Parathyroid adenoma (tissue), 2 donors: ENCODE measurements around the gene F2RL2.

Source experiments
- H2AFZ ChIP-seq: fragments of 300-600 bp; sonication (generic); one replicate; pipeline ENCODE4 v1.7.0; 2017; ENCODE audit warnings: antibody characterized with exemption, mild to moderate bottlenecking
- H3K27ac ChIP-seq: fragments of 300-600 bp; sonication (generic); one replicate; pipeline ENCODE4 v1.7.0; 2017
- H3K27me3 ChIP-seq: fragments of 300-600 bp; sonication (generic); one replicate; pipeline ENCODE4 v1.7.0; 2017; ENCODE audit warnings: low read length; ENCODE audit not compliant: control insufficient read depth, insufficient read depth
- H3K36me3 ChIP-seq: fragments of 300-600 bp; sonication (generic); one replicate; pipeline ENCODE4 v1.7.0; 2017; ENCODE audit warnings: low read length; ENCODE audit not compliant: control insufficient read depth, insufficient read depth
- H3K4me1 ChIP-seq: fragments of 300-600 bp; sonication (generic); one replicate; pipeline ENCODE4 v1.7.0; 2017; ENCODE audit warnings: control low read depth
- H3K4me2 ChIP-seq: fragments of 300-600 bp; sonication (generic); one replicate; pipeline ENCODE4 v1.7.0; 2017; ENCODE audit warnings: low read length
- H3K4me3 ChIP-seq: fragments of 300-600 bp; sonication (generic); one replicate; pipeline ENCODE4 v1.7.0; 2017; ENCODE audit warnings: low read depth, low read length
- H3K79me2 ChIP-seq: fragments of 300-600 bp; sonication (generic); one replicate; pipeline ENCODE4 v1.7.0; 2017; ENCODE audit warnings: control low read depth
- H3K9ac ChIP-seq: fragments of 300-600 bp; sonication (generic); one replicate; pipeline ENCODE4 v1.7.0; 2017; ENCODE audit warnings: mild to moderate bottlenecking
- H3K9me3 ChIP-seq: fragments of 300-600 bp; sonication (generic); one replicate; pipeline ENCODE4 v1.7.0; 2017; ENCODE audit warnings: low read length; ENCODE audit not compliant: control insufficient read depth
- TF ChIP-seq, protein P1 (sequence below): fragments of 300-600 bp; sonication (generic); IDR thresholded peaks from one replicate; pipeline ENCODE4 v1.7.0; 2017; ENCODE audit warnings: antibody characterized with exemption, mild to moderate bottlenecking
- donor health status: primary hyperparathyroidism.

Gene F2RL2

DNA sequence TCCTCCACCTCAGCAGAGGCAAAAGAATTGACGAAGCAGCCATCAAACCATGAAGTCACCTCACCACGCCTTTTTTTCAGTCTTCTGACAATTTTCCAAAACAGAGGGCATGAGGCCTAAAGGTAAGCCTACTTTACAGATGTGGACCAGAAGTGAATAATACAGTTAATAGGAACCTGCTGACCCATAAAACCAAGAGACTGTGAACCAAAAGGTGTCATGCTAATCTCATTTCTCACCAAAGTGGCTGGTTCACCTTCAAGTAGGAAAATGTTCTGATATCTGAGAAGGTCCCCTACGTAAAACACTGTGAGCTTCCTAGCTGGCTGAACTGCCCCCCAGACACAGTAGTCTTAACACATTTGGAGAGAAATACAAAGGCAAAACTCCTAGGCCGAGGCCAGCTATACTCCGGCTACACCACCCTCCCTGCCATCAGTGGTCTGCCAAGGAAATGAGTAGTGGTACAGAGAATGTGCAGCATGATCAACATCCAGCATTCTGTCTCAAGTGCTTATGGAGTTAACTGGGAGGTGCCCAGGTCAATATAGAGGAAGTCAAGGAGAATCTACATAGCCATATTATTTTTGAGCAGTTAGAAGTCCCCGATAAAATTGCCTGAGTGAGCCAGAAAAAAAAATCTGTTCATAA, 19.3 kb upstream of the F2RL2 start:
- Histone ChIP-seq H3K27ac (no peak overlapping the region), H3K9me3 (no peaks in the 10 kb centered on the region), H3K4me1 (no peaks in the 10 kb centered on the region), H3K79me2 (no peaks in the 10 kb centered on the region), H3K36me3 (no peaks in the 10 kb centered on the region), H3K4me3 (no peak overlapping the region), H3K27me3 (no peaks in the 10 kb centered on the region), H3K4me2 (no peak overlapping the region), H3K9ac (no peak overlapping the region), H2AFZ (no peak overlapping the region)
- TF ChIP-seq, protein P1, sequence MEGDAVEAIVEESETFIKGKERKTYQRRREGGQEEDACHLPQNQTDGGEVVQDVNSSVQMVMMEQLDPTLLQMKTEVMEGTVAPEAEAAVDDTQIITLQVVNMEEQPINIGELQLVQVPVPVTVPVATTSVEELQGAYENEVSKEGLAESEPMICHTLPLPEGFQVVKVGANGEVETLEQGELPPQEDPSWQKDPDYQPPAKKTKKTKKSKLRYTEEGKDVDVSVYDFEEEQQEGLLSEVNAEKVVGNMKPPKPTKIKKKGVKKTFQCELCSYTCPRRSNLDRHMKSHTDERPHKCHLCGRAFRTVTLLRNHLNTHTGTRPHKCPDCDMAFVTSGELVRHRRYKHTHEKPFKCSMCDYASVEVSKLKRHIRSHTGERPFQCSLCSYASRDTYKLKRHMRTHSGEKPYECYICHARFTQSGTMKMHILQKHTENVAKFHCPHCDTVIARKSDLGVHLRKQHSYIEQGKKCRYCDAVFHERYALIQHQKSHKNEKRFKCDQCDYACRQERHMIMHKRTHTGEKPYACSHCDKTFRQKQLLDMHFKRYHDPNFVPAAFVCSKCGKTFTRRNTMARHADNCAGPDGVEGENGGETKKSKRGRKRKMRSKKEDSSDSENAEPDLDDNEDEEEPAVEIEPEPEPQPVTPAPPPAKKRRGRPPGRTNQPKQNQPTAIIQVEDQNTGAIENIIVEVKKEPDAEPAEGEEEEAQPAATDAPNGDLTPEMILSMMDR: no peak

DNA sequence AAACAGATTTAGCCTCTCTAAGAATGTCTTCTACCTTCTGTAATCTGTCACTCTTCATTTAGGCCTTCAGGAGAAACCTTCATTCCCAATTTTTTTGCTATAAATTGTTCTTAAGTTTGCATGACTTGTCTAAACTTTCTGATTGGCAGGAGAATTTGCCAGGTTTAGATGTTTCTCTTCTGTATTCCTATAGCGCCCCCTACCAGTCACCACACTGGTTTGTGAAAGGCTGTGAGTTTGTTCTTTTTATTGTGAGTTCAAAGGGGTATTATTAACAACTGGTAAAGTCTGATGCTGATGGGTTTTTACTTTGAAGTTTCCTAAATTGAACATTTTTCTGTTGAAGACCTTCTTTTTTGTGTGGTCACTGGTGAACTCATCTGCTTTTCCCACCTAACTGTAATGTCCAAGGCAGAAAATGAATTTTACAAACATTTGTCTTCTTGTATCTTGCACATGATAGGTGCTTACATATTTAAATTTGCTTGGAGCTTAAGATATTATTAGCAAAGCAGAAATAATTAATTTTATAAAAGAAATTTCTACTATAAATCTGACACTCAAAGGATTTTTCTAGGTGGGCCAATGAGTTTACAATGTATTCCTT, 18.4 kb upstream of the F2RL2 start:
- H3K79me2 ChIP-seq: no peaks in the 10 kb centered on the region
- H3K9ac ChIP-seq: no peak overlapping the region
- no peak overlapping the region for H3K4me2 ChIP-seq
- H3K27ac ChIP-seq: no peak overlapping the region
- H3K4me3 ChIP-seq: no peak overlapping the region
- H2AFZ ChIP-seq: no peak overlapping the region
- no peaks in the 10 kb centered on the region for H3K36me3 ChIP-seq
- H3K27me3 ChIP-seq: no peaks in the 10 kb centered on the region
- H3K4me1 ChIP-seq: no peaks in the 10 kb centered on the region
- TF ChIP-seq, protein P1: peak; percentile 73
- H3K9me3 ChIP-seq: no peaks in the 10 kb centered on the region

DNA sequence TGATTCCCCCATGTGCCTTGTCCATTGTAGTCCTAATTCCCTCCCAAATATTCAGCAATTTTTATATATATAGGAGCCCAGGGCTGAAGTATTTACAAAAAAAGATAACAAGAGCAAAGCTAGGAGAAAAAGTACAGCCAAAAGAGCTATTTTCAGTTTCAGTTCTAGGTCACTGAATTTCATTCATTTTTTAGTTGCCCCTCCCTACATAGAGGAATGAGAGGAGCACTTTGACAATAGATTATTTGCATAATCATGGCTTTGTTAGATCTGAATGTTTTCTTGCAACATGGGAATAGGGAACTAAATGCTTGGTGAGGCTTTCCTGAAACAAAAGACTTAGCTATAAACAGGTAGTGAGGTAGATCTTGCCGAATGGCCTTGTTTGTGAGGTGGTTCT, 15.3 kb upstream of the F2RL2 start:
- H3K36me3 ChIP-seq: no peaks in the 10 kb centered on the region
- no peaks in the 10 kb centered on the region for H3K79me2 ChIP-seq
- TF ChIP-seq, protein P1: no peak
- H3K27ac ChIP-seq: no peak overlapping the region
- H3K27me3 ChIP-seq: no peaks in the 10 kb centered on the region
- no peak overlapping the region for H3K9ac ChIP-seq
- no peaks in the 10 kb centered on the region for H3K4me1 ChIP-seq
- H3K9me3 ChIP-seq: no peaks in the 10 kb centered on the region
- H3K4me3 ChIP-seq: no peak overlapping the region
- H2AFZ ChIP-seq: no peak overlapping the region
- no peak overlapping the region for H3K4me2 ChIP-seq

GRCh38 chr5:76637490-76637889, 14.3 kb upstream of the F2RL2 start:
- no peak overlapping the region for H2AFZ ChIP-seq
- H3K9ac ChIP-seq: no peak overlapping the region
- no peaks in the 10 kb centered on the region for H3K9me3 ChIP-seq
- TF ChIP-seq, protein P1: no peak
- H3K79me2 ChIP-seq: no peaks in the 10 kb centered on the region
- no peaks in the 10 kb centered on the region for H3K36me3 ChIP-seq
- H3K4me2 ChIP-seq: no peak overlapping the region
- H3K4me1 ChIP-seq: no peaks in the 10 kb centered on the region
- H3K4me3 ChIP-seq: no peak overlapping the region
- no peaks in the 10 kb centered on the region for H3K27me3 ChIP-seq
- H3K27ac ChIP-seq: no peak overlapping the region

DNA sequence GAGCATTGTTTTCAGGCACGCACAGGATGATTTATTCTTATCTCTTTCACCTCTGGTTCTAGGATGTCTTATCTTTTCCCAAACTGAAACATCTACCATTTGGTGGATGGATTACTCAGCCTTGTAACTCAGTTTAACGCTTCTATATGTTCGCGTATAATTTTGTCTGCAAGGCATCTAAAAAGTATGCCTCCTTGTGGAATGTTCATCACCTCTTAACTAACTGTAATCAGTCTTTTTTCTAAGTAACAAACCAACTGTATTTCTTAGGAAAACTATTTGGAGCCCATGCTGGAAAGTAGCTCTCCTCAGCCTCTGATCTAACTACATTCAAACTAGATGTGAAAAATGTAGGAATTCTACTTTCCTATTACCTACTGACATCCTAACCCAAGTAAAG, 11.5 kb upstream of the F2RL2 start:
- no peak overlapping the region for H3K4me3 ChIP-seq
- H3K79me2 ChIP-seq: no peaks in the 10 kb centered on the region
- no peaks in the 10 kb centered on the region for H3K4me1 ChIP-seq
- H3K27ac ChIP-seq: no peak overlapping the region
- no peaks in the 10 kb centered on the region for H3K27me3 ChIP-seq
- no peaks in the 10 kb centered on the region for H3K9me3 ChIP-seq
- no peak overlapping the region for H3K9ac ChIP-seq
- H3K36me3 ChIP-seq: no peaks in the 10 kb centered on the region
- H3K4me2 ChIP-seq: no peak overlapping the region
- TF ChIP-seq, protein P1: no peak
- no peak overlapping the region for H2AFZ ChIP-seq
